HCT116 (cell line): ENCODE results near the gene GRIK4. TPM values are rescaled to one million over a fixed set of nuclear protein-coding genes. Genes with fewer than 3 reads are reported as not detected.

ENCODE experiments used
- ATAC-seq: fragments of 200-7000 bp; cut with Tn5 transposase; 2 replicates; pipeline ENCODE4 v1.9.1; 2020; ENCODE audit warnings: mild to moderate bottlenecking, moderate library complexity
- BruUV-seq: library from RNA; stranded (reverse); fragments of 400-500 nt; replicated peaks from 2 replicates; lab custom pipeline; 2021; lab: Mats Ljungman, UMichigan
- CTCF ChIA-PET: fragments of 300-600 bp; sonication (Branson Sonifier 250); formaldehyde crosslinking; loops from one replicate; lab custom pipeline; 2021; ENCODE audit warnings: antibody characterized with exemption; lab: Charles Lee
- POLR2A ChIA-PET: fragments of 300-600, 350-600 bp; sonication (Branson Sonifier 250); formaldehyde crosslinking; loops from one replicate; lab custom pipeline; 2021; ENCODE audit warnings: antibody characterized with exemption; lab: Charles Lee
- RAD21 ChIA-PET, 2 experiments: fragments of 300-600 bp; sonication (Branson Sonifier 250); formaldehyde crosslinking; loops; one replicate each; lab custom pipeline; 2023; ENCODE audit warnings: low total read pairs in 2 of 2; ENCODE audit not compliant: uncharacterized antibody in 2 of 2, unreplicated experiment in 2 of 2, low non-redundant PET in 1 of 2; lab: Charles Lee
- DNase-seq: peaks from one replicate; pipeline ENCODE4 v3.0.0-alpha.2; 2010; ENCODE audit warnings: low read depth, low spot score
- H2AFZ ChIP-seq: fragments of 200-600 bp; shearing (Covaris generic), sonication (generic); 2 replicates; pipeline ENCODE4 v1.6.1; 2017; ENCODE audit warnings: low read depth, mixed run types, mixed read lengths, antibody characterized with exemption, low read length; ENCODE audit not compliant: poor library complexity, severe bottlenecking
- H3K27ac ChIP-seq: 2 replicates; pipeline ENCODE4 v1.5.1; 2012; ENCODE audit warnings: low read depth, low read length
- H3K27me3 ChIP-seq: fragments of 200-600 bp; sonication (generic); 2 replicates; pipeline ENCODE4 v1.6.1; 2016; ENCODE audit warnings: mixed run types, low read length, mixed read lengths; ENCODE audit not compliant: insufficient read depth
- H3K36me3 ChIP-seq, 2 experiments: fragments of 200-500 bp in 1 of 2; fragments of 200-600 bp in 1 of 2; sonication (Bioruptor generic) in 1 of 2; sonication (generic) in 1 of 2; 2 replicates each; pipeline versions ENCODE4 v1.5.1 to v1.6.1; 2014 to 2016; ENCODE audit warnings: low read length in 2 of 2, inconsistent platforms in 1 of 2, mixed read lengths in 1 of 2, mixed run types in 1 of 2; ENCODE audit not compliant: insufficient read depth in 2 of 2, control insufficient read depth in 1 of 2
- H3K4me1 ChIP-seq, 2 experiments: fragments of 200-600 bp in 1 of 2; sonication (generic) in 1 of 2; 2 replicates each; pipeline versions ENCODE4 v1.5.1 to v1.6.1; 2012 to 2017; ENCODE audit warnings: low read length in 2 of 2, inconsistent platforms in 1 of 2, mild to moderate bottlenecking in 1 of 2, mixed read lengths in 1 of 2, mixed run types in 1 of 2, moderate library complexity in 1 of 2; ENCODE audit not compliant: insufficient read depth in 2 of 2, control insufficient read depth in 1 of 2
- H3K4me2 ChIP-seq: fragments of 200-600 bp; sonication (generic); 2 replicates; pipeline ENCODE4 v1.6.1; 2017; ENCODE audit warnings: mixed run types, low read length, mixed read lengths
- H3K4me3 ChIP-seq, 2 experiments: fragments of 200-600 bp in 1 of 2; sonication (generic) in 1 of 2; replicated peaks in 1 of 2; 2 replicates each; pipeline ENCODE4 v1.5.1; 2011 to 2016; ENCODE audit warnings: low read length in 2 of 2, control low read depth in 1 of 2, low read depth in 1 of 2, mild to moderate bottlenecking in 1 of 2, mixed read lengths in 1 of 2, mixed run types in 1 of 2
- H3K79me2 ChIP-seq: fragments of 200-600 bp; sonication (generic); 2 replicates; pipeline ENCODE4 v1.6.1; 2017; ENCODE audit warnings: mild to moderate bottlenecking, mixed run types, low read length, moderate library complexity, mixed read lengths; ENCODE audit not compliant: insufficient read depth
- H3K9ac ChIP-seq: fragments of 200-600 bp; sonication (generic); 2 replicates; pipeline ENCODE4 v1.6.1; 2016; ENCODE audit warnings: low read length, mixed read lengths
- H3K9me2 ChIP-seq: fragments of 200-600 bp; sonication (generic), shearing (Covaris generic); 2 replicates; pipeline ENCODE4 v1.6.1; 2017; ENCODE audit warnings: mixed run types, mild to moderate bottlenecking, moderate library complexity; ENCODE audit not compliant: insufficient read depth
- H3K9me3 ChIP-seq, 2 experiments: fragments of 200-500 bp in 1 of 2; fragments of 200-600 bp in 1 of 2; sonication (Bioruptor generic) in 1 of 2; sonication (generic) in 1 of 2; 2 replicates each; pipeline ENCODE4 v1.6.1; 2014 to 2017; ENCODE audit warnings: low read length in 2 of 2, mixed read lengths in 2 of 2, inconsistent platforms in 1 of 2, low read depth in 1 of 2, mild to moderate bottlenecking in 1 of 2, mixed run types in 1 of 2, moderate library complexity in 1 of 2; ENCODE audit not compliant: control insufficient read depth in 1 of 2, insufficient read depth in 1 of 2
- H4K20me1 ChIP-seq: fragments of 200-600 bp; sonication (generic), shearing (Covaris generic); 2 replicates; pipeline ENCODE4 v1.6.1; 2017; ENCODE audit warnings: mixed run types, mild to moderate bottlenecking, moderate library complexity; ENCODE audit not compliant: insufficient read depth
- CBX3 ChIP-seq: IDR thresholded peaks from 2 replicates; pipeline ENCODE4 v1.6.1; 2012; ENCODE audit warnings: low read depth
- CEBPB ChIP-seq: IDR thresholded peaks from 2 replicates; pipeline ENCODE4 v1.6.1; 2012; ENCODE audit warnings: low read depth
- ELF1 ChIP-seq: IDR thresholded peaks from 2 replicates; pipeline ENCODE4 v1.6.1; 2012; ENCODE audit warnings: low read depth, borderline replicate concordance
- EZH2phosphoT487 ChIP-seq: fragments of 200-600 bp; IDR thresholded peaks from 2 replicates; pipeline ENCODE4 v1.6.1; 2018; ENCODE audit warnings: antibody characterized with exemption, borderline replicate concordance
- FOSL1 ChIP-seq: IDR thresholded peaks from 2 replicates; pipeline ENCODE4 v1.6.1; 2012; ENCODE audit warnings: low read depth
- SRF ChIP-seq: IDR thresholded peaks from 2 replicates; pipeline ENCODE4 v1.6.1; 2012; ENCODE audit warnings: low read depth
- TCF7L2 ChIP-seq: IDR thresholded peaks from 2 replicates; pipeline ENCODE4 v1.7.0; 2011; ENCODE audit warnings: borderline replicate concordance, inconsistent platforms; ENCODE audit not compliant: insufficient read depth, insufficient read length; ENCODE audit errors: extremely low read depth
- ZFX ChIP-seq: fragments of 450-650 bp; IDR thresholded peaks from 2 replicates; pipeline ENCODE4 v1.6.1; 2017
- intact Hi-C: fragments of 100-400 bp; cut with micrococcal nuclease; formaldehyde crosslinking; loops from 2 replicates; pipeline ENCODE4 v1.10.0; 2022
- total RNA-seq: library from RNA; stranded (reverse); gene quantifications from one replicate; pipeline ENCODE4 v1.2.1, GENCODE V29; 2021; ENCODE audit not compliant: unreplicated experiment
- TF ChIP-seq, protein P1 (sequence below): IDR thresholded peaks from 2 replicates; pipeline ENCODE4 v1.6.1; 2012
- TF ChIP-seq, protein P2 (sequence below): IDR thresholded peaks from 2 replicates; pipeline ENCODE4 v1.6.1; 2012

The GRIK4 gene
- total RNA-seq, 1 experiment from 2014 or later, result 0.52 TPM

DNA sequence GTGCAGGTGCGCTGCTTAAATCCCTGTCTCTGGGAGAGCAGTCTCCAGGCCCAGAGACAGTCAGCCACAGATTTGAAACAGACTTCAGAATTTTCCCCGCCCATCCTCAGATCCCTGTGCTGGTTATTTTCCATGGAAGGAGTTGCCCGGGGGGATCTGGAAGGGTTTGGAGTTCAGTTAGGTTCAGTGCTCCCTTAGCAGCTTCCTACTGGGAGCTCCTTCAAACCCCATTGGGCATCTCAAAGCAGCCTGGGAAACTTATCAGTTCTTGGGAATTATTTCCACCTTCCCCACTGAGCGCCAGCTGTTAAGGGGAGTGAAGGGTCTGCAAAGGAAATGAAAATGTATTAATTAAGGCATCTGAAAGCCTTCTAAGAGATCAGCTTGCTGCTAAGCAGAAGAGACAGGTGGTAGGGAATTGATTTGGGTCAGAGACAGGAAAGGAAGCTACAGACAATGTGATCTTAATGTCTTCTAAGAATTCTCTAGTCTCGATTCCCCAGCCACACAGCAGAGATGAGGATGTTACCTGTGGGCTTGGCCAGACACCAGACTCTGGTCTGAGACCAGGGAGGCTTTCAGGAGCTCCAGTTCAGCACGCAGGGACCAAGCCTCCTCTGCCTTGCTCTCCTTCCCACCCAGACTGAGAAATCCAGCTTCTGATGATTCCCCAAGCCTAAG, 406.2 kb downstream of the GRIK4 start:
- CTCF ChIA-PET, result interaction anchor here (2.9 kb wide), 1 partner anchor 12 kb away, joined by 11 read pairs; no protein-coding TSS in a partner anchor
- Histone ChIP-seq H3K79me2 (no peaks in the 10 kb centered on the region), H3K4me3 (no peak overlapping the region), H3K4me2 (no peak overlapping the region), H3K9me3 (no peaks in the 10 kb centered on the region), H3K9ac (no peak overlapping the region), H3K27ac (no peak overlapping the region), H3K9me2 (no peaks in the 10 kb centered on the region), H4K20me1 (no peaks in the 10 kb centered on the region), H3K27me3 (peaks cover 17% of the 10 kb centered on the region), H3K4me1 (no peaks in the 10 kb centered on the region), H2AFZ (no peak overlapping the region), H3K36me3 (no peaks in the 10 kb centered on the region)
- RAD21 ChIA-PET, result no interaction called here
- intact Hi-C loops, result no loop called here
- DNase-seq (no peak), ATAC-seq (no peak)
- no TSS peak for BruUV-seq
- POLR2A ChIA-PET, result interaction anchor here (0.5 kb wide), 1 partner anchor 15 kb away, joined by 4 read pairs; no protein-coding TSS in a partner anchor
- no peak for TF ChIP-seq CEBPB

DNA sequence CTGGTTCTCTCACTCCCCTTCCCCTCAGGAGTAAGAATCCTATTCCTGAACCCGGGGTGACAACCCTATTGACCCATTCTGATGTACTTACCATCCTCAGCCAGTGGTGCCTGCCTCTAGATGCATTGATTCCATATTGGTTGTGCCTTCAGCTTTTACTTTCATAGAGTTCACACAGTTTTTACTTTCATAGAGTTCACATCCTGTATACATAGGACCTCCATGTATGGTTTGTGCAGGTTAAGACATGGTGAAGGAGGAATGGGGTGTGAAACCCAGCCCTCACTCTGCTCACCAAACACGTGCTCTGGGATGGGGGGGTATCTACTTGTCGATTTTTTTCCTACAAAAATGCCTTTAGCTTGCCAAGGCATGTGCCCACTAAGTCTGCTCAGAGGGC, 406.7 kb downstream of the GRIK4 start:
- TF ChIP-seq, protein P1, sequence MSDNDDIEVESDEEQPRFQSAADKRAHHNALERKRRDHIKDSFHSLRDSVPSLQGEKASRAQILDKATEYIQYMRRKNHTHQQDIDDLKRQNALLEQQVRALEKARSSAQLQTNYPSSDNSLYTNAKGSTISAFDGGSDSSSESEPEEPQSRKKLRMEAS, result no peak
- TF ChIP-seq SRF, result no peak
- TF ChIP-seq CEBPB, result no peak
- TF ChIP-seq TCF7L2, result no peak
- no peak for TF ChIP-seq ELF1
- TF ChIP-seq, protein P2, sequence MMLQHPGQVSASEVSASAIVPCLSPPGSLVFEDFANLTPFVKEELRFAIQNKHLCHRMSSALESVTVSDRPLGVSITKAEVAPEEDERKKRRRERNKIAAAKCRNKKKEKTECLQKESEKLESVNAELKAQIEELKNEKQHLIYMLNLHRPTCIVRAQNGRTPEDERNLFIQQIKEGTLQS, result no peak
- TF ChIP-seq CBX3, result no peak
- no peak for TF ChIP-seq ZFX
- no peak for TF ChIP-seq EZH2phosphoT487
- TF ChIP-seq FOSL1, result no peak
- H3K9ac ChIP-seq, result no peak overlapping the region

More for the DNA sequence above, 406.7 kb downstream of the GRIK4 start:
- Histone ChIP-seq H3K27me3 (peaks cover 17% of the 10 kb centered on the region), H3K36me3 (no peaks in the 10 kb centered on the region), H3K4me1 (no peaks in the 10 kb centered on the region), H3K9me3 (no peaks in the 10 kb centered on the region), H3K9me2 (no peaks in the 10 kb centered on the region), H3K4me2 (no peak overlapping the region), H4K20me1 (no peaks in the 10 kb centered on the region), H3K79me2 (no peaks in the 10 kb centered on the region), H3K4me3 (no peak overlapping the region), H3K27ac (no peak overlapping the region), H2AFZ (no peak overlapping the region)
- RAD21 ChIA-PET, result no interaction called here
- intact Hi-C loops, result no loop called here
- POLR2A ChIA-PET, result interaction anchor here (0.5 kb wide), 1 partner anchor 14 kb away, joined by 4 read pairs; no protein-coding TSS in a partner anchor
- CTCF ChIA-PET, result interaction anchor here (2.9 kb wide), 1 partner anchor 11 kb away, joined by 11 read pairs; no protein-coding TSS in a partner anchor
- no peak for ATAC-seq
- no TSS peak for BruUV-seq
- no peak for DNase-seq
